Eye (tissue), 1 donor: ENCODE results near the gene VWF.

Experiments used
- DNase-seq: peaks from one replicate; pipeline ENCODE4 v3.0.0-alpha.2; 2015

The VWF gene

GRCh38 chr12:5945071-5946008 is 179.1 kb downstream of the VWF start, which contains the start of gene ANO2:
Gene ANO2, minus strand, starts transcription at chr12:5945259. Its CDS starts 42 bp downstream, at chr12:5945217.
- peak; percentile 86 for DNase-seq

- no peak for DNase-seq
Observed at GRCh38 chr12:5944688-5945070, 179.8 kb downstream of the VWF start.

GRCh38 chr12:5944053-5944452 is 180.4 kb downstream of the VWF start:
- DNase-seq: no peak

- no peak for DNase-seq
Observed at GRCh38 chr12:5941907-5942306, 182.6 kb downstream of the VWF start.

GRCh38 chr12:5927732-5928516 is 196.5 kb downstream of the VWF start:
- no peak for DNase-seq

GRCh38 chr12:5925646-5926045 is 198.8 kb downstream of the VWF start:
- DNase-seq: no peak

- DNase-seq: no peak
Observed at GRCh38 chr12:5924342-5924741, 200.1 kb downstream of the VWF start.

- DNase-seq: no peak
Observed at GRCh38 chr12:5923751-5924150, 200.7 kb downstream of the VWF start.

- peak; percentile 35 for DNase-seq
Observed at GRCh38 chr12:5923043-5923605, 201.3 kb downstream of the VWF start.

GRCh38 chr12:5921966-5922899 is 202.2 kb downstream of the VWF start:
- no peak for DNase-seq

- no peak for DNase-seq
Observed at GRCh38 chr12:5921027-5921909, 203.2 kb downstream of the VWF start.

GRCh38 chr12:5916785-5917290 is 207.6 kb downstream of the VWF start:
- no peak for DNase-seq

GRCh38 chr12:5915511-5915910 is 209.0 kb downstream of the VWF start:
- no peak for DNase-seq

- DNase-seq: no peak
Observed at GRCh38 chr12:5914387-5915149, 209.9 kb downstream of the VWF start.

GRCh38 chr12:5913387-5913786 is 211.1 kb downstream of the VWF start:
- DNase-seq: no peak

GRCh38 chr12:5912437-5913334 is 211.8 kb downstream of the VWF start:
- DNase-seq: no peak

GRCh38 chr12:5912011-5912410 is 212.5 kb downstream of the VWF start:
- no peak for DNase-seq

- DNase-seq: no peak
Observed at GRCh38 chr12:5910790-5911548, 213.5 kb downstream of the VWF start.
